NB4 (cell line): ENCODE measurements around the gene NPTXR.

ENCODE experiments used
- DNase-seq: peaks from one replicate; pipeline ENCODE4 v3.0.0; 2010; ENCODE audit warnings: low read depth
- H3K4me3 ChIP-seq: one replicate; pipeline ENCODE4 v1.5.1; 2011; ENCODE audit warnings: mild to moderate bottlenecking, low read depth, low read length, moderate library complexity
- CTCF ChIP-seq: IDR thresholded peaks from one replicate; pipeline ENCODE4 v1.5.1; 2012; ENCODE audit warnings: low read depth, low read length
- MAX ChIP-seq: IDR thresholded peaks from 2 replicates; pipeline ENCODE4 v1.6.1; 2011; ENCODE audit warnings: low read depth, low read length
- MYC ChIP-seq: IDR thresholded peaks from 2 replicates; pipeline ENCODE4 v1.6.1; 2011; ENCODE audit warnings: low read depth, low read length
- POLR2A ChIP-seq: IDR thresholded peaks from 2 replicates; pipeline ENCODE4 v1.6.1; 2011; ENCODE audit warnings: mild to moderate bottlenecking; ENCODE audit not compliant: insufficient read length; ENCODE audit errors: extremely low read depth

The NPTXR gene

GRCh38 chr22:38834991-38835390 lies 8.8 kb downstream of the NPTXR start:
- TF ChIP-seq CTCF (no peak), POLR2A (no peak), MAX (no peak), MYC (no peak)
- no peak overlapping the region for H3K4me3 ChIP-seq
- DNase-seq, result no peak

- DNase-seq, result no peak
- no peak overlapping the region for H3K4me3 ChIP-seq
These were observed 9.4 kb downstream of the NPTXR start for GRCh38 chr22:38834215-38834953.

GRCh38 chr22:38833061-38833460 lies 10.8 kb downstream of the NPTXR start:
- no peak for DNase-seq
- no peak for TF ChIP-seq MAX
- no peak for TF ChIP-seq MYC
- no peak for TF ChIP-seq POLR2A
- no peak for TF ChIP-seq CTCF
- no peak overlapping the region for H3K4me3 ChIP-seq

More at GRCh38 chr22:38834215-38834953, 9.4 kb downstream of the NPTXR start:
- TF ChIP-seq MYC (no peak), CTCF (no peak), POLR2A (no peak), MAX (no peak)

DNA sequence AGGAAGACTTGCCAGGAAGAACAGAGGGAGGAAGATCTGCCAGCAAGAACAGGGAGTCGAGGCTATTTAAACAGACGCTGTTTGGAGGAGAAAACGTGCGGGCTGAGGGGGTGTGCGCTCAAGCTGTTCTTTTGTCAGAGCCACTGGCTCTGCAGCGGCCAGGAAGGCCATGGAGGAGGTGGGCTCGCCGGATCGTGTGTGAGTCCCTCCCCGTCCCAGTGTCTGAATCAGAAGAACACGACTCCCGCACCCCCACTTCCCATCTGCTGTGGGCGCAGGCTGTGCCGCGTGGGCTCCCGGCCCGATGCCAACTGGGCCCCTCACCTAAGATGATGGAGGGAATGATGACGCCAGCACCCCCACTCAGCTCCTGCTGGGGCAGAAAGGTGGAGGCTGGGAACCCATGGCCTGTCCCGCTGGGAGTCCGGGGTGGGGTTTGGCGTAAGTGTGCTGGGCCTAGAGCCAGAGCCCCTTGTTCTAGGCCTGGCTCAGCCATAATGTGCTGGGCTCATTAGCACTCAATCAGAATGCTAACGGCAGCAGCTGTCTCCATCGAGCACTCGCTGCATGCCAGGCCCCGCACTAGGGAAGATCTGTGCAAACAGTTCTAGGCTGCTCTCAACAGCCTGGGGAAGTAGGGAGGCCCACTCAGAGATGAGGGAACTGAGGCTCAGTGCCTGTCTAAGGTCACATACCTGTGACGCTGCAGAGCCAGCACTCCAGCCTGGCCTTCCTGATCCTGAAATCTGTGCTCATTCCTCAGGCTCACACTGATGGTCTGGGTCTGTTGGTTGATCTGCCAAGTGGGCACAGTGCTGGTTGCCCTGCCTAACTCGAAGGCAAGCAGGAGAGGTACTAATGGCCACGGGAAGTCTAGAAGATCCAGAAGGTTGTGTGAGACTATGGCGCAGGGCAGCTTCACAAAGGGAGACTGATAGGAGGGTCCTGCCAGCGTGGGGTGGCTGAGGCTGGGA lies 11.5 kb downstream of the NPTXR start:
- TF ChIP-seq CTCF (no peak), POLR2A (no peak), MAX (no peak), MYC (no peak)
- H3K4me3 ChIP-seq, result no peak overlapping the region
- DNase-seq, result no peak

DNA sequence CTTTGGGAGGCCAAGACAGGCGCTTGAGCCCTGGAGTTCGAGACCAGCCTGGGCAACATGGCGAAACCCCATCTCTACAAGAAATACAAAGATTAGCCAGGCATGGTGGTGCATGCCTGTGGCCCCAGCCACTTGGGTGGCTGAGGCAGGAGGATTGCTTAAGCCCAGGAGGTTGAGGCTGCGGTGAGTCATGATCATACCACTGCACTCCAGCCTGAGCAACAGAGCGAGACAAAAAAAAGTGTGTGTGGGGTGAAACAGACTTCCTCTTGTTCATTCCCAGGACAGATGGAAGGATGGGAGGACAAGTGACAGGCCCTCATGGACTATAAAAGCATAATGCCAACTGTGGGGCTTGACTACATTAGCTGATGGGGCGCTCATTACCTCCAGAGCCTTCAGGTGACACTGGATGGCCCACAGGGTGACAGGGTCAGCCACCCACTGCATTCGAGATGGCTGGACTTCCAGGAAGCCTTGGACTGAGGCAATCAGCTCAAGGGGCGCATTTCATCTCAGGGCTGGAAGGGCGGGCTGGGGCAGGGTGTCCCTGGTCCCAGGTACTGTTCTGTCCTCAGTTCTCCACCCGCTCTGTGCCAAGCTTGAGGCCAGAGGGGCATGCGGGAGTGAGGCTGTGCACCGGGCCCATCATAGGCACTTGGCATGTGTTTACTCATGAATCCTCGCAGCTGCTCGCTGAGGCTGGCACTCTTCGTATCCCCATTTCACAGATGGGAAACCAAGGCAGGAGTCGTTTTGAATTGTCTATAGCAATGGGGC lies 12.5 kb downstream of the NPTXR start:
- DNase-seq, result peak; percentile 82
- TF ChIP-seq MYC (no peak), CTCF (no peak), MAX (no peak), POLR2A (no peak)
- H3K4me3 ChIP-seq, result no peak overlapping the region
